Hepatocyte (in vitro differentiated cells): Measurements from ENCODE around the gene SUPT4H1.

Experiments used
- CTCF ChIP-seq: fragments of 200-600 bp; sonication (generic); IDR thresholded peaks from 2 replicates; pipeline ENCODE4 v1.5.1; 2016; ENCODE audit warnings: antibody characterized with exemption, mild to moderate bottlenecking; ENCODE audit not compliant: poor library complexity
- EZH2phosphoT487 ChIP-seq: fragments of 200-600 bp; sonication (generic); IDR thresholded peaks from one replicate; pipeline ENCODE4 v1.6.1; 2018; ENCODE audit warnings: antibody characterized with exemption, mild to moderate bottlenecking, low read depth, moderate library complexity; ENCODE audit not compliant: unreplicated experiment, severe bottlenecking

GRCh38 chr17:58306131-58306951, 45.7 kb downstream of the SUPT4H1 start:
- TF ChIP-seq CTCF (no peak), EZH2phosphoT487 (no peak)
